GM19025 (cell line): ENCODE measurements around the gene MICALL2.

Source experiments
- ATAC-seq: cut with Tn5 transposase; IDR thresholded peaks from one replicate; pipeline ENCODE4 v1.9.1; 2021; ENCODE audit warnings: mild to moderate bottlenecking, low read depth, moderate library complexity; ENCODE audit not compliant: unreplicated experiment

MICALL2 gene

DNA sequence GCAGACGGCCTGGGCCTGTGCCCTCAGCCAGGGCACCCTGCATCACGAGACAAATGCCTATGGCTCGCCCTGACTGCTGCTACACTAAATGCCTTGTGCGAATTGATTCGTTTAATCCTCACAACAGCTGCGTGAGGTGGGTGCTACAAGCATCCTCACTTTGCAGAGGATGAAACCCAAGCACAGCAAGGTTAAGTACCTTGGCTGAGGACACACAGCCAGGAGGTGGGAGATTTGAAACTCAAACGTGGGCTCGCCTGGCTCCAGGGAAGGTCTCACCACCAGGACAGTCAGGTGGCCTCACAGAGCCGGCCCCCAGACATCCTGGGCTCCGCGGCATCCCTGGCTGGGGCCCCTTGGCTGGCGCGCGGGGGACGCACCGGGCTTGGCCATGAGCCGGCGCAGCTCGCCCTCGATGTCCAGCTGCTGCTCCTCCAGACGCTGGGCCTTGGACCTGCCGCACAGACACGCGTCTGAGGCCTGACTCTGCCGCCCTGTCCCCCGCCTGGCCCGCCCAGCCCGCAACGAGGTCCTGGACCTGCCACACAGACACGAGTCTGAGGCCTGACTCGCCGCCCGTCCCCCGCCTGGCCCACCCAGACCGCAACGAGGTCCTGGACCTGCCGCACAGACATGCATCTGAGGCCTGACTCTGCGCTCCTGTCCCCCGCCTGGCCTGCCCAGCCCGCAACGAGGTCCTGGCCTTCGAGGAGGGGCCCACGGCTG, 22.0 kb downstream of the MICALL2 start:
- ATAC-seq, result no peak

DNA sequence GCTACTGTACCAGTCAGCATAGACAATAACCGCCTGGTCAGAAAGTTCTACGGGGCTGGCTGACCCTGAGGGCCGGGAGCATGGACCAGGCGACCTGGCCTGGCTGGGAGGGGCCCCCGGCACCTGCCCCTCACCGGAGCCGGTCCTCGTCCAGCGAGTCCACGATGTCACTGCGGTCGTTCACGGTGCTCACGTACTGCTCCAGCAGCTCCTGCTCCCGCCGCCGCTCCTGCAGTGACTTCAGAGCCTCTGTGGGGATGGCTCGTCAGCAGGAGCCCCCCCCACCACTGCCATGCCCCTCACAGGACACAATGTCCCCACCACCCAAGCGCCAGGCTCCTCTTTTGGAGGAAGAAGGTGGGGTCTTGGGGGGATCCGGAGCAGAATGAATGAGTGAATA, 22.7 kb downstream of the MICALL2 start:
- ATAC-seq, result no peak

DNA sequence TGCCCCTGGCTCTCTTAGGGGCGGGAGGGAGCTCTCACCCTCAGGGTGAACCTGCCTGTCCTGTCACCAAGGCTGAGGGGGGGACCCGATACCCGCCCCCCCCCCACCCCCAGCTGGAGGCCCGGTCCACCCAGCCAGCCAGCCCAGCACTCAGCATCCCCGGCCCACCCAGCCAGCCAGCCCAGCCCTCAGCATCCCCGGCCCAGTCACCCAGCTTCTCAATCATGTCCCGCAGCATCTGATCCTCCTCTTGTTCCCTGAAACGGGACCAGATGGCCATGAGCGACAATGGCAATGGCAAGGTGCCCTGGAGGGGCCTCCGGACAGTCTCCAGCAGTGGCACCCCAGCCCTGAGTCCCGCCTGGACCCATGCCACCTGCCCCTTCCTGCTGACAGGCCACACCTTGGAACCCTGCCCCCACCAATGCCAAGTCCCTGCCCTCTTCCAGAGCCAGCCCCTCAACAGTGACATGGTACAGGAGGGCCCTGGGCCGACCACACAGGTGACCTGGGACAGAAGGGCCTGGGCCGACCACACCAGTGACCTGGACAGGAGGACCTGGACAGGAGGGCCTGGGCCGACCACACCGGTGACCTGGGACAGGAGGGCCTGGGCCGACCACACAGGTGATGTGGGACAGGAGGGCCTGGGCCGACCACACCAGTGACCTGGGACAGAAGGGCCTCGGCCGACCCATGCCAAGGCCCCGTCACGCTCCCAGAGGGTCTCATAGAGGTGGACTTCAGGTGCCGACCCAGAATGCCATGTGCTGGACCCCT, 24.2 kb downstream of the MICALL2 start:
- no peak for ATAC-seq

DNA sequence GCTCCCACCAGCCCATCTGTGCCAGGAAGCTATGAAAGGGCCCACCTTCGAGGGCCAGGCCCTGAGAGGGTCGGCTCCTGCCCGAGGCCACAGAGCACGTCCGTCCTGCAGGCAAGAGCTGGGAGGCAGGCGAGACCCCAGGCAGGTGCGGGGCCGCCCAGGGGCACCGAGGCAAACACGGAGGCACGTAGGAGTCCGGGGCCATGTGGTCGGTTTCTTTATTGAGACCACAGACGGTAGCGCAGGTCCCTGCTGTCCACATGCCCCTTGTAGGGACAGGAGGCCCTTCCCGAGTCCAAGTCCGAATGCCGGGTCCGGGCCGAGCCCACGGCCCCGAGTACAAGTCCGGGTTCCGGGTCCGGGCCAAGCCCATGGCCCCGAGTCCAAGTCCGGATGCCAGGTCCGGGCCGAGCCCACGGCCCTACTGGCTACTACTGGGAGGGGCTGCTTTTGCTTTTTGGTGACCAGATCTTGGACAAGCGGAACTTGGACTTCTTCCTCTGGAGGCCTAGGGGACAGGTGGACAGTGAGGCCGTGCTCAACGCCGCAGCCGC, 25.0 kb downstream of the MICALL2 start:
- no peak for ATAC-seq

DNA sequence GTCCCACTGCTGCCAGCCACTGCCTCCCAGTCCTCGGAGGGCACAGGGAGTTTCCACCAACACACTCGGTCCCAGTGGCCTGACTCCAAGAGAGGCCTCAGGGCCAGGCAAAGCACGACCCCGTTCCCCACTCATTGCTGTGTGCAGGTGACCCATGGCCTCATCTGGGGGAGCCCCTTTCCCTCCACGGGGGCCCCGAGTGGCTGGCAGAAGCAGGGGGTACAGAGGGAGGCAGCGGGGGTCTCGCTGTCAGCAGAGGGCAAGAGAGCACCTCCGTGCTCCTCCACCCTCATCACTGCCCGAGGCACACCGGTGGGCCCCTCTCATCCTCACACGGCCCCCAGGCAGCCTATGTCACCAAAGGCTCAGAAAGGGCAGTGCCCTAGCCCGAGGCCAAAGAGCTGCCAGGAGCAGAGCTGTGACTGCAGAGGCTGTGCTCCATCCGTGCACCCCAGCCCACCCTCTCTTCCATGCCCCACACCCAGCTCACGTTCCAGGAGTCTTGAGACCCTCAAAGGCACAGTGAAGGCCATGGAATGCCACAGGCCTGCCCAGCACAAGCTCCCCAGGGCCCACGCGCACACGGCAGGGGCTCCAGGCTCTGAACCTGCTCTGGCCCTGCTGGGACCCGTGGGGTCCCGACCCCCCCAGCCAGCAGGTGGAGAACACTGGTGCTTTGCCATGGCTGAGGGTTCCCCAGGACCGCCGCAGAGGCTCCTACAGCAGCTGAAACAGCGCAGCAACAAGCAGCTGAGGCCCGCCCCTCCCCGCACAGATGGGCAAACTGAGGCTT, 25.9 kb downstream of the MICALL2 start:
- no peak for ATAC-seq

DNA sequence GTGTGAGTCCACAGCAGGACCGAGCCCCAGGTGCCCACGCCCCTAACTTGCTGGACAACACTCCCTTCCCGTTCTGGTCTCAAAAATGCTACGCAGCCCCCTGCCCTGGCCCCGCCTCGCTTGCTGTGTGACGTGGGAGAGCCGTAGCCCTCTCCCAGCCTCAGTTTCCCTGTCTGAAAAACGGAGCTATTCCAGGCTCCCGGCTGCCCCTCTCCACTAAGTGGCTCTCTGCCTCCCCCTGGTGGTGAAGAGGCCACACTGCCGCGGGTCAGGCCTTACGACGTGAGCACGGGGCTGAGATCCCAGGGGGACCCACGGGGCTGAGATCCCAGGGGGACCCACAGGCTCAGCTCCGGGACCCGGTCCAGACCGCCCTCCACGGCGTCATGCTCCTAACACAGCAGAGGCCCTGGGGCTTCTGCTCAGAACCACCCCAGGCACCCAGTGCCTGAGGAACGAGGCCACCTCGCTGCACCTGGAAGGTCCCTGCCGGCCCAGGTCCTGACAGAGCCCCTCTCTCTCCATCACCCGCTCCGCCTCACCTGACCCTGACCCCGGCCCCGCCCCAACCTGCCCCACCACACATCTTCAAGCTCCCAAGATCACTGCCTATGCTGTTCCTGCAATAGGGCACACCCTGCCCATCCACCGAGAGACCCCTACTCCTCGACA, 26.7 kb downstream of the MICALL2 start:
- no peak for ATAC-seq

DNA sequence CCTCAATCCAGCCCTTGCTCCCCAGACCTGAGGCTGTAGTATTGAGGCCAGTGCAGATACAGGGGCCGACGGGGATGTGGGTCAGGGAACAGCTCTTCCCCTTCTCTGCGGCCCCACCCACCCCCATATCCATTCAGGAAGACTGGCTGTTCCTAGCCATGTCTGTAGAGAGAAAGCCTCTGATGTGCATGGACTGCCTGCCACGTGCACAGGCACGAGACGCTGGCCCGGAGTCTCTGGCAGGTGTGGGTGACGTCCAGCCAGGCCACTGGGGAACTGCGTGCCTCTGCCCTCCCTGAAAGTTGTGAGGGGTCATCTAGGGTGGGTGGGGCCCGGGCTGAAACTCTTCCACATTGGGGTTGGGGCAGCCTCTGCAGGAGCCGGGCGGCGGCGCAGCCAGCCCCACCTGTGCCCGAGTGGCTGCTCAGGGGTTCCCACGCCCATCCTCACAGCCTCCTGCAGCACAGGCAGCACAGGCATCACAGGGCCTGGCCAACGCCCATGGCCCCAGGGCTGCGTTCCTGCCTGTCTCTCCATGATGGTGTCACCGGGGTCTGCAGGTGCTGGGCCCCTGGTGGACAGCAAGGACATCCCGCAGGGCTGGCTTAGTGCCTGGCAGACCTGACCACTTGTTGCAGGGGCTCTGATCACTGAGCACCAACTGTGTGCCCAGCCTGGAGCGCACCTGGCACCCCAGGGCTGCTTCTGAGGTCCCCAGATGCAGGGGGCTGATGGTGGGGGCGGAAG, 27.5 kb downstream of the MICALL2 start:
- no peak for ATAC-seq

DNA sequence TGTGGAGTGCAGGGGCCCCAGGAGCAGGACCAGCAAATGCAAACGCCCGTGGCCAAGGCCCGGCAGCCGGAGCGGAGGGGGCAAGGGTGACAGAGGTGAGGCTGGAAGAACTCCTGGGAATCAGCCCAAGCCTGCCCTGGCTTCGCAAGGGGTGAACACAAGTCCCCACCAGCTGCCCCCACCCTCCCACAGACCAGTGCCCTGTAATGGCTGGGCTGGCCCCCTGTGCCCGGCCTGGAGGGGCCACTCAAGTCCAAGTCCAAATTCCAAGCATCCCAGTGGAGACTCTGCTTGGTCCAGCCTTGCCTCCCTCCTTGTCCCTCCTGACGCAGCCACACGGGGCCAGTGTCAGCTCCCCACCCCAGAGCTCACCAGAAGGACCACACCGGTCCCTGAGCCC, 28.0 kb downstream of the MICALL2 start:
- ATAC-seq, result no peak

DNA sequence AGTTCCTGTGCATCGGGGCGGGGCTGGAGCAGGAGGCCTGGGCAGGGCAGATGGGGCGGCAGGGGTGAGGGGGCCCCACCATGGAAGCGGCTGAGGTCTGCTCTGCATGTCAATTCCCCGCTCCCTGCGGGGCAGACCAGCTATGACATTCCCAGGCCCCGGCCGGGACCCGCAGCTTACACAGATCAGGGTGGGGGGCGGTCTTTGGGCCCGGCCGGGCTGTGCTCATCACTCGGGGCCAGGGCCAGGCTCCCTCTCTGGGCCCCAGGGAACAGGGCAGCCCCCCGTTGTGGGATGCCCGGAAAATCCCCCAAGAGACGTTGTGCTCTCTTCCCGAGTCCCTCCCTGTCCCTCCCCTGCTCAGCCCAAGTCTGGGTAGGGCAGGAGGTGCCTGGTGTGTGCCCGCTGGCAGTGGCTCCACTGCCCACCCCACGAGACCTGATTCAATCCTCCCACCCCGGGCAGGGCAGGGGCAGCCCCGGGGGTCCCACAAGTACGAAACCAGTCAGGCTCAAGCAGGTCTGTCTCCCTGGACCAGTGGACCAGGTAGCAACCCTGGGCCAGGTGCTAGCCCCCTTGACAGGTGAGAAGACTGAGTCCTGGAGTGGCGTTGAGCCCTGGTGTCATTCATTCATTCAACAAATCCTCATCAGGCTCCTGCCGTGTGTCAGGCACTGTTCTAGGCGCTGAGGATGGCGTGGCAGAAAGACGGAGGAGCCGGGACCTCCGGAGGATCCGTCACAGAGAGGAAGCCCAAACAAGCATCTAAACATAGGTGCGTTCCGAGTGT, 29.0 kb downstream of the MICALL2 start:
- ATAC-seq, result no peak

DNA sequence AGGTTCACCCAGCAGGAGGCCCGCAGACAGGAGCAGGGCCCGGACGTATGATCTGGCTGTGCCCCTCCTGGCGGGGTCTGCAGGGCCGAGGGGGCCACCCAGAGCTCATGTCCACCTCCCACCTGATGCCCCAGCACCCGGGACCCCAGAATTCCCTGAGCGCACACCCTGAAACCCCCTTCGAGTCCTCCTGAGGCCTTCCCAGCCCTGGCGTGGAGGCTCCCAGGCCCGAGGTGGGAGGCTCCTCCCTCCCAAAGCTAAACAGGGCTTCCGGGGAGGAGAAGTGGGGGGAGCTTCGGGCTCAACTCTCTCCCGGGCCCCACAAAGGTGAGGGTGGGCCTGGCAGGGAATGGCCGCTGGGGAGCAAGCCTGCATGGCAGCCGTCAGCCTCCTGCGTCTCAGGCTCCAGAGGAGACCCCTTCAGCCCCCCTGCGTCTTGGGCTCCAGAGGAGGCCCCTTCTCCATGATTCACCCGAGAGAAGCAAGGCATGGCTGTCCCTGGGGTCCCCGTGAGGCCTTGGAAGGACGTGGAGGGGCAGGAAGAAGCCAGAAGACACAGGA, 30.2 kb downstream of the MICALL2 start:
- ATAC-seq, result no peak

DNA sequence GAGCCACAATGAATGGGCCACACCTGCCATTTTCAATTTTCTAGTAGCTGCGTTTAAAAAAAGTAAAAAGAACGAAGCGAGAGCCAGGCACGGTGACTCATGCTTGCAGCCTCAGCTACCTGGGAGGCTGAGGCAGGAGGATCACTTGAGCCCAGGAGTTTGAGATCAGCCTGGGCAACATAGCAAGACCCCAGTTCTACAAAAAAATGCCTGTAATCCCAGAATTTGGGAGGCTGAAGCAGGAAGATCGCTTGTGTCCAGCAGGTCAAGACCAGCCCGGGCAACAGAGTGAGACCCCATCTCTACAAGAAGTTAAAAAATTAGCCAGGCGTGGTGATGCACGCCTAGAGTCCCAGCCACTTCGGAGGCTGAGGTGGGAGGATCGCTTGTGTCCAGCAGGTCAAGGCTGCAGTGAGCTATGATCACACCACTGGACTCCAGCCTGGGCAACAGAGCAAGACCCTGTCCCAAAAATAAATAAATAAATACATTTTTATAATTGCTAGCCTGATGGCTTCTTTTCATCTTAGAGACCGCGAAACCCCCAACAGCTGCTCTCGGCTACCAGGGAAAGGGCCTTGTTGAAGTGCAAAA, 32.1 kb downstream of the MICALL2 start:
- ATAC-seq, result no peak

DNA sequence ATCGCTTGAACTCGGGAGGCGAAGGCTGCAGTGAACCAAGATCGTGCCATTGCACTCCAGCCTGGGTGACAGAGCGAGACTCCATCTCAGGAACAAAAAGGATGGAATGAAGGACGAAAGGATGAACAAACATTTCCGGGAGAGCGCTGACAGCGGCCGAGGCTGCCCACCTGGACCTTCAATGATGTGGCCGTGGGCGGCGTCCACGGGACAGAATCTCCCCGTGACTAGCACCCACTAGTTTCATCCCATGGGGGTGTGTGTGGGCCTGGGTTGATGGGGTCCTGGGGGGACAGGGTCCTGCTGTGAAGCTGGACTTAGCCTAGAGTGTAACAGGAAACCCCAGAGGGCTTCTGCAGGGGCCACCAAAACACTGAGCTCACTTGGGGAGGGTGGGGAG, 32.8 kb downstream of the MICALL2 start:
- ATAC-seq, result no peak

DNA sequence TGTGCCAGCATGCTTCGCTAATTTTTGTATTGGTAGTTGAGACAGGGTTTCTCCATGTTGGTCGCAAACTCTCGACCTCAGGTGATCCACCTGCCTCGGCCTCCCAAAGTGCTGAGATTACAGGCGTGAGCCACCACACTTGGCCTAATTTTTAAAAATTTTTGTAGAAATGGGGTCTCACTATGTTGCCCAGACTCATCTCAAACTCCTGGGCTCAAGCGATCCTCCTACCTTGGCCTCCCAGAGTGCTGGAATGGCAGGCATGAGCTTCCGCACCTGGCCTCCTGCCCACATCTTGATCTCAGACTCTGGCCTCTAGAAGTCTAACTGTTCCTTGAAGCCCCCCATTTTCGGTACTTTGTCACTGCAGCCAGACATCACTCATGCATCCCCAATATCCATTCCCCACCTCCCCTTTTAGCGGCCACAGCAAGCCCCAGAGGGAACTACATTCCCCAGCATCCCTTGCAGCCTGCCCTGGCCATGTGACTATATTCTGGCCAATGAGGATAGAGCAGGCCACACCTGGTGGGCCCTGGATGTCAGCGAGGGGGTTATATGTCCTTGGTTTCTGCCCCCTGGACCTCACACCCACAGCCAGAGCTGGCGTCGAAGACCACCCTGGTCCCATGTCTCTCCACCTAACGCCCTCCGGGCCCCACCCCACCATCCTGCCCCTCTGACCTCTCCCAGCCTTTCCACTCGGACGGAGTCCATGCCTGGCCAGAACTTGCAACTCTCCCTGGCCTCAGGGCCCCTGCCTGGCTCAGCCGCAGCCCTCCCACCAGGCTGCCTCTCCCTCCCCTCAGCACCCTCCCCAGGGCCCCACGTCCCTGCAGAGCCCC, 33.8 kb downstream of the MICALL2 start:
- ATAC-seq, result no peak

DNA sequence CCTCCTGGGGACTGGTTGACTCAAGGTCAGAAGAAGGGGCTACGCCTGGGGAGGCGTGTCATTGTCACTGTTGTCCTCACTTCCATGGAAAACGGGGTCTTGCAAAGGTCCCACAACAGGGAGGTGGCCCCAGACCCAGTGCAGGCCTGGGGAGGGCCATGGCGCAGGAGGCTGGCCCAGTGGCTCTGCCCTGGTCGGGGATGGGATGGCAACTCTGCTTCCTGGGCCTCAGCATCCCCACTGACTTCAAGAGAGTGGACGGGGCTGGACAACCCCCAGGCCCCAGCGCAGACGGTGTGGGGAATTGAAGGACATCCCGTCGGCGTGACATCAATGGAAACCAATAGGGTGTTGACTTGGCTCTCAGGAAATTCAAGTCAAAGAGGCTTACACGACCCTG, 35.2 kb downstream of the MICALL2 start:
- ATAC-seq, result no peak

DNA sequence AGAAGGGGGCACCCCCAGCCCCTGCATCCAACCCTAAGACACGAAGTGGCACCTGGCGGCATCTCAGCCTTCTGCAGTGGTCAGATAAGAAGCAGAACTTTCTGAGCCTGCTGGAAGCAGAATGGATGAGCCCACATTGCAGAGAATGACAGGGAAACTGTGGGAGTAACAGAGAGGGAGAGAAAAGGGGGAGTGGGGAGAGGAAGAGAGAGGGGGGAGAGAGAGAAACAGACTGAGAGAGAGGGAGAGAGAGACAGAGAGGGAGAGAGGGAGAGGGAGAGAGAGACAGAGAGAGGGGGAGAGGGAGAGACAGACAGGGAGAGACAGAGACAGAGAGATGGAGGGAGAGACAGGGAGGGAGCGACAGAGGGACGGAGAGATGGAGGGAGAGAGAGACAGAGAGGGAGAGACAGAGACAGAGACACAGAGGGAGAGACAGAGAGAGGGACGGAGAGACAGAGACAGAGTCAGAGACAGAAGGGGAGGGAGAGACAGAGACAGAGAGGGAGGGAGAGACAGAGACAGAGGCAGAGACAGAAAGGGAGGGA, 35.9 kb downstream of the MICALL2 start:
- ATAC-seq, result no peak

DNA sequence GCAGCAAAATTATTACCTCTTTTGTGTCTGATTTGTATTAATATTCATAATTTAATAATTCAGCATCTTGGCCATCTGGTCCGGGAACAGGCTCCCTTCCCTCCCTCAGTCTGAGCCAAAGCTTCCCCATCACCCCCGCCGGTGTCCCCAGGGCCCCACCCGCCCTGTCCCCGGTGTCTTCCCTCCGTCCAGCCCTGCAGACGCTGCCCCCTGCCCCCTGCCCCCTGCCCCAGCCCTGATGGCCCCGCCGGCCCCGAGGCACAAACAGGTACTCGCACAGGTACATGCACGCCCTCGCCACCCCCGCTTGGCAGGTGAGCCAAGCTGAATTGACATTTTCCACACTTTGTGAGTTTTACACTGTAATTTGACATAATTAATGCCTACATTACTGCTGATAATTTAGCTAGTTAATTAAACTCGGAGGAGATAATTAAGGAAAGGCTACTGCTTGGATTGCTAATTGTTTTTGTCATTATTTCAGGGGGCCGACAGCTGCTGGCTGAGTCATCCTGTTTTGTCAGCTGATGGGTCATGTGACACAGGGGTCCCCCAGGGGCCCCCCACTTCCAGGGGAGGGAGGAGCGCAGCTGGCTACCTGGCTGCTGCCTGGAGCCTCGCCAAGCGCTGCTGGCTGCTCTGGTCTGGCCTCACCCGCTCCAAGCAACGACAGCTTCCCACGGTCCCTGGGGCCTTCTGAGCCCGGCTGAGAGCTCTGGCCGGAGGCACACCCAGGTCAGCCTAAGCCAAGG, 36.6 kb downstream of the MICALL2 start:
- no peak for ATAC-seq
